Endothelial cell of umbilical vein (primary cell): Measurements from ENCODE around the gene COX7A1. TPM values are rescaled to one million over a fixed set of nuclear protein-coding genes. Genes with fewer than 3 reads are reported as not detected.
"Not testable (repeated sequence)": the region's sequence is repeated elsewhere in the genome, so short reads cannot be mapped to it uniquely, and the experiment has no call there.

Source experiments
- BruUV-seq: library from RNA; stranded (reverse); fragments of 400-500 nt; replicated peaks from 2 replicates; lab custom pipeline; 2021; lab: Mats Ljungman, UMichigan
- CTCF ChIA-PET: fragments of 300-600, 350-600 bp; sonication (Branson Sonifier 250); formaldehyde crosslinking; loops from one replicate; lab custom pipeline; 2021; ENCODE audit warnings: antibody characterized with exemption, inconsistent platforms; lab: Charles Lee
- POLR2A ChIA-PET: fragments of 300-600, 350-600 bp; sonication (Branson Sonifier 250); formaldehyde crosslinking; loops from one replicate; lab custom pipeline; 2021; ENCODE audit warnings: antibody characterized with exemption, inconsistent platforms; lab: Charles Lee
- DNase-seq: peaks from one replicate; pipeline ENCODE4 v3.0.0-alpha.2; 2011; ENCODE audit warnings: low read depth, low spot score
- FAIRE-seq: peaks from 2 replicates; lab custom pipeline; 2011; peaks lifted over from hg19 to GRCh38; lab: Jason Lieb, UNC
- H2AFZ ChIP-seq: 2 replicates; pipeline ENCODE4 v1.6.0; 2012; ENCODE audit warnings: low read depth, low read length, control low read depth, inconsistent platforms
- H3K27ac ChIP-seq: 2 replicates; pipeline ENCODE4 v1.5.1; 2011; ENCODE audit warnings: low read depth, mild to moderate bottlenecking, control low read depth, low read length, moderate library complexity; ENCODE audit not compliant: insufficient read depth
- H3K27me3 ChIP-seq, 2 experiments: 2 replicates each; pipeline versions ENCODE4 v1.6.0 to v1.6.1; 2011; ENCODE audit warnings: low read length in 2 of 2, mixed read lengths in 1 of 2; ENCODE audit not compliant: control insufficient read depth in 2 of 2, insufficient read depth in 2 of 2
- H3K36me3 ChIP-seq, 2 experiments: 2 replicates in 1 of 2; 3 replicates in 1 of 2; pipeline ENCODE4 v1.5.1; 2011; ENCODE audit warnings: low read length in 2 of 2, mild to moderate bottlenecking in 1 of 2, moderate library complexity in 1 of 2; ENCODE audit not compliant: control insufficient read depth in 2 of 2, insufficient read depth in 2 of 2; ENCODE audit errors: extremely low read depth in 1 of 2
- H3K4me1 ChIP-seq: 3 replicates; pipeline ENCODE4 v1.5.1; 2011; ENCODE audit warnings: mild to moderate bottlenecking, low read length; ENCODE audit not compliant: control insufficient read depth, insufficient read depth; ENCODE audit errors: extremely low read depth
- H3K4me2 ChIP-seq: 2 replicates; pipeline ENCODE4 v1.6.1; 2011; ENCODE audit warnings: low read length, control low read depth, mixed read lengths; ENCODE audit not compliant: insufficient read depth
- H3K4me3 ChIP-seq, 3 experiments: fragments of 200-600 bp in 1 of 3; sonication (generic), shearing (Covaris generic) in 1 of 3; replicated peaks in 1 of 3; 2 replicates each; pipeline ENCODE4 v1.5.1; 2011 to 2016; ENCODE audit warnings: control low read depth in 3 of 3, low read length in 3 of 3, mild to moderate bottlenecking in 2 of 3, inconsistent platforms in 1 of 3, low read depth in 1 of 3, moderate library complexity in 1 of 3; ENCODE audit not compliant: insufficient read depth in 1 of 3
- H3K79me2 ChIP-seq: 2 replicates; pipeline ENCODE4 v1.6.0; 2012; ENCODE audit warnings: low read length, inconsistent platforms; ENCODE audit not compliant: control insufficient read depth, insufficient read depth
- H3K9ac ChIP-seq: replicated peaks from 2 replicates; pipeline ENCODE3; 2011; ENCODE audit warnings: low read length, control low read depth; ENCODE audit not compliant: insufficient read depth; ENCODE audit errors: extremely low read depth
- H3K9me1 ChIP-seq: replicated peaks from 3 replicates; pipeline ENCODE4 v1.6.0; 2011; ENCODE audit warnings: mild to moderate bottlenecking, low read length; ENCODE audit not compliant: control insufficient read depth, insufficient read depth; ENCODE audit errors: extremely low read depth
- H3K9me3 ChIP-seq: replicated peaks from 2 replicates; pipeline ENCODE4 v1.5.1; 2012; ENCODE audit warnings: low read length, inconsistent platforms; ENCODE audit not compliant: control insufficient read depth, insufficient read depth
- H4K20me1 ChIP-seq: replicated peaks from 2 replicates; pipeline ENCODE3; 2011; ENCODE audit warnings: mild to moderate bottlenecking, low read length; ENCODE audit not compliant: control insufficient read depth, insufficient read depth; ENCODE audit errors: extremely low read depth
- FOS ChIP-seq: IDR thresholded peaks from 2 replicates; pipeline ENCODE4 v1.6.1; 2011; ENCODE audit warnings: mild to moderate bottlenecking, low read length, moderate library complexity, borderline replicate concordance; ENCODE audit not compliant: insufficient read depth
- JUN ChIP-seq: IDR thresholded peaks from 2 replicates; pipeline ENCODE4 v1.6.1; 2011; ENCODE audit warnings: borderline replicate concordance, low read depth; ENCODE audit not compliant: insufficient read length, insufficient read depth
- POLR2A ChIP-seq: IDR thresholded peaks from 2 replicates; pipeline ENCODE4 v1.6.1; 2012; ENCODE audit warnings: low read depth, mild to moderate bottlenecking, control low read depth, low read length
- POLR2AphosphoS5 ChIP-seq: IDR thresholded peaks from 2 replicates; pipeline ENCODE4 v1.6.1; 2012; ENCODE audit warnings: low read depth, mild to moderate bottlenecking, control low read depth, low read length, moderate library complexity; ENCODE audit not compliant: insufficient read depth
- dilution Hi-C: fragments of 300-500 bp; cut with MboI; formaldehyde crosslinking; loops from one replicate; pipeline ENCODE4 v1.15.0; 2019; ENCODE audit warnings: low sequenced_read_pairs; ENCODE audit not compliant: extremely low pct_ligation_motif_present
- intact Hi-C: fragments of 100-400 bp; cut with micrococcal nuclease; formaldehyde crosslinking; loops from one replicate; pipeline ENCODE4 v1.10.0; 2022
- polyA plus RNA-seq, 4 experiments: library from polyadenylated mRNA; depleted of rRNA in 3 of 4; stranded (reverse) in 3 of 4; unstranded in 1 of 4; fragments of >200 nt; gene quantifications; 2 replicates each; pipeline versions ENCODE4 v1.2.1 to v1.2.3, GENCODE V29; 2011 to 2012; ENCODE audit warnings: missing spikeins in 1 of 4
- total RNA-seq: library from RNA; stranded (reverse); gene quantifications from 2 replicates; pipeline ENCODE4 v1.2.3, GENCODE V29; 2021
- TF ChIP-seq, protein P1 (sequence below): IDR thresholded peaks from 2 replicates; pipeline ENCODE4 v1.6.1; 2011; ENCODE audit not compliant: insufficient read depth, insufficient read length

The COX7A1 gene
- total and polyA plus RNA-seq, 2 donors (not counting 3 experiments of a cell fraction or from before 2014, with no cell fraction given), result 10.6 to 35.2 TPM

DNA sequence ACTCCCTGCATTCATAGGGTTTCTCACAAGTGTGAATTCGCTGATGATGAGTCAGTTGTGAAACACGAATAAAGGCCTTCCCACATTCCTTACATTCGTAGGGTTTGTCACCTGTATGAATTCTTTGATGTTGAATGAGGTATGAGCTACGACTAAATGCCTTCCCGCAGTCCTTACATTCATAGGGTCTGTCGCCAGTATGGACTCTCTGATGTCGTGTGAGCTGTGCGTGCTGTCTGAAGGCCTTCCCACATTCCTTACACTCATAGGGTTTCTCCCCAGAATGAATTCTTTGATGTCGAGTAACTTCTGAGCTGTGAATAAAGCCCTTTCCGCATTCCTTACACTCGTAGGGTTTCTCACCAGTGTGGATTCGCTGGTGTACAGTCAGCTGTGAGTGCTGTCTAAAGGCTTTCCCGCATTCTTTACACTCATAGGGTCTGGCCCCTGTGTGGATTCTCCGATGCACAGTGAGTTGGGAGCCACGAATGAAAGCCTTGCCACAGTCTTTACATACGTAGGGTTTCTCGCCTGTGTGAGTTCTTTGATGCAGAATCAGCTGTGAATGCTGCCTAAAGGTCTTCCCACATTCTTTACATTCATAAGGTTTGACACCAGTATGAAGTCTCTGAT, 30.5 kb upstream of the COX7A1 start:
- no peaks in the 10 kb centered on the region for H3K9me3 ChIP-seq
- no peaks in the 10 kb centered on the region for H3K9me1 ChIP-seq
- H3K27me3 ChIP-seq, result no peaks in the 10 kb centered on the region
- no peaks in the 10 kb centered on the region for H3K36me3 ChIP-seq
- no peak overlapping the region for H3K9ac ChIP-seq
- H3K4me2 ChIP-seq, result no peak overlapping the region
- H3K4me1 ChIP-seq, result no peaks in the 10 kb centered on the region
- H2AFZ ChIP-seq, result no peak overlapping the region
- H3K27ac ChIP-seq, result no peak overlapping the region
- no TSS peak for BruUV-seq
- H4K20me1 ChIP-seq, result no peaks in the 10 kb centered on the region
- TF ChIP-seq, protein P1, sequence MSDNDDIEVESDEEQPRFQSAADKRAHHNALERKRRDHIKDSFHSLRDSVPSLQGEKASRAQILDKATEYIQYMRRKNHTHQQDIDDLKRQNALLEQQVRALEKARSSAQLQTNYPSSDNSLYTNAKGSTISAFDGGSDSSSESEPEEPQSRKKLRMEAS, result no peak
- no peak for TF ChIP-seq FOS
- TF ChIP-seq POLR2AphosphoS5, result no peak
- no peak for TF ChIP-seq JUN
- no peak for TF ChIP-seq POLR2A
- no peak overlapping the region for H3K4me3 ChIP-seq
- ChIA-PET CTCF (no interaction called here), POLR2A (no interaction called here)
- no peak for DNase-seq
- dilution Hi-C loops, result no loop called here
- intact Hi-C loops, result no loop called here
- FAIRE-seq, result no peak
- H3K79me2 ChIP-seq, result no peaks in the 10 kb centered on the region

DNA sequence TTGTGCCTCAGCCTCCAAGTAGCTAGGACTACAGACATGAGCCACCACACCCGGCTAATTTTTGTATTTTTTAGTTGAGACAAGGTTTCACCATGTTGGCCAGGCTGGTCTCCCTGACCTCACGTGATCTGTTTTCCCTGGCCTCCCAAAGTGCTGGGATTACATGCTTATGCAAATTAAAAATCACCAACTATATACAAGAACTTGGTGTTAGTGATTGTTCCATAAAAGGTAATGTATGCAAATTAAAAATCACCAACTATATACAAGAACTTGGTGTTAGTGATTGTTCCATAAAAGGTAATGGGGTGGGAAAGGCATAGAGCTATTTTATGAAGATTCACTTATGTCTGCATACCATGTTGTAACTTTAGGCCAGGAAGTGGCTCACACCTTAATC, 26.8 kb upstream of the COX7A1 start:
- DNase-seq, H3K9me3 ChIP-seq, H4K20me1 ChIP-seq, H3K9me1 ChIP-seq, H3K4me1 ChIP-seq, H3K27me3 ChIP-seq, POLR2A ChIA-PET, H3K4me2 ChIP-seq, dilution Hi-C loops, H2AFZ ChIP-seq, H3K79me2 ChIP-seq, BruUV-seq, intact Hi-C loops, H3K4me3 ChIP-seq, H3K27ac ChIP-seq, H3K9ac ChIP-seq, H3K36me3 ChIP-seq: not testable (repeated sequence)
- FAIRE-seq, result peak; percentile 72
- CTCF ChIA-PET, result interaction anchor here (2.1 kb wide), 1 partner anchor 51 kb away, joined by 7 read pairs; no protein-coding TSS in a partner anchor

DNA sequence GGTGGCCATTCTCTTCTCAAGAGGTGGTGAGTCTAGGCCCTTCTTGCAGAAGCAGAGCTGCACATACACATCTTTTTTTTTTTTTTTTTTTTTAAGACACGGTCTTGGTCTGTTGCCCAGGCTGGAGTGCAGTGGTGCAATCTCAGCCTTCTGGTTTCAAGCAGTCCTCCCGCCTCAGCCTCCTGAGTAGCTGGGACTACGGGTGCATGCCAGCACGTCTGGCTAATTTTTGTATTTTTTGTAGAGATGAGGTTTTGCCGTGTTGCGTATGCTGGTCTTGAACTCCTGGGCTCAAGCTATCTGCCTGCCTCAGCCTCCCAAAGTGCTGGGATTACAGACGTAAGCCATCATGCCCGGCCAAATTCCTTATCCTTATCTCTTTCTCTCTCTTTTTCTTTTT, 21.6 kb upstream of the COX7A1 start:
- H3K4me2 ChIP-seq, H3K4me1 ChIP-seq, H3K9me1 ChIP-seq, H4K20me1 ChIP-seq, H3K9me3 ChIP-seq, intact Hi-C loops, H3K27me3 ChIP-seq, dilution Hi-C loops, DNase-seq, H3K79me2 ChIP-seq, H2AFZ ChIP-seq, BruUV-seq, H3K27ac ChIP-seq, POLR2A ChIA-PET, H3K4me3 ChIP-seq, FAIRE-seq, H3K36me3 ChIP-seq, H3K9ac ChIP-seq: not testable (repeated sequence)
- CTCF ChIA-PET, result interaction anchor here (3.5 kb wide), 1 partner anchor 46 kb away, joined by 25 read pairs; no protein-coding TSS in a partner anchor
